HepG2 (cell line): ENCODE data around the gene RPS4Y1. TPM values are rescaled to one million over a fixed set of nuclear protein-coding genes. Genes with fewer than 3 reads are reported as not detected.

Experiments used
- ATAC-seq: fragments of 200-7000 bp; cut with Tn5 transposase; 3 replicates; pipeline ENCODE4 v1.9.1; 2020; ENCODE audit warnings: mild to moderate bottlenecking, moderate library complexity
- BruUV-seq: library from RNA; stranded (reverse); fragments of 400-500 nt; replicated peaks from 2 replicates; lab custom pipeline; 2021; lab: Mats Ljungman, UMichigan
- CTCF ChIA-PET: fragments of 300-600 bp; formaldehyde crosslinking; extraction: SDS; loops from one replicate; lab custom pipeline; 2021; ENCODE audit warnings: low total read pairs, inconsistent platforms, low intra/inter-chr PET ratio; lab: Yijun Ruan, JAX
- POLR2A ChIA-PET: fragments of 350-600 bp; sonication (Branson Sonifier 250); formaldehyde crosslinking; loops from one replicate; lab custom pipeline; 2020; ENCODE audit warnings: antibody characterized with exemption, inconsistent platforms; lab: Yijun Ruan, JAX
- DNase-seq: peaks from one replicate; pipeline ENCODE4 v3.0.0-alpha.2; 2015; ENCODE audit warnings: low spot score
- FAIRE-seq: peaks from 3 replicates; lab custom pipeline; 2011; peaks lifted over from hg19 to GRCh38; lab: Jason Lieb, UNC
- H2AFZ ChIP-seq: one replicate; pipeline ENCODE4 v1.6.1; 2011; ENCODE audit warnings: low read length, inconsistent platforms
- H3K27ac ChIP-seq: fragments of 300-600 bp; 3 replicates; pipeline ENCODE4 v1.8.0; 2011; ENCODE audit warnings: mixed run types, mild to moderate bottlenecking, mixed read lengths, low read length, inconsistent platforms; ENCODE audit not compliant: insufficient read depth; ENCODE audit errors: extremely low read length
- H3K27me3 ChIP-seq, 2 experiments: fragments of 200-600 bp in 1 of 2; 2 replicates in 1 of 2; 3 replicates in 1 of 2; pipeline versions ENCODE4 v1.6.0 to v1.8.0; 2011; ENCODE audit warnings: low read length in 2 of 2, mild to moderate bottlenecking in 2 of 2, moderate library complexity in 2 of 2, inconsistent platforms in 1 of 2; ENCODE audit not compliant: insufficient read depth in 2 of 2, control insufficient read depth in 1 of 2
- H3K36me3 ChIP-seq, 2 experiments: fragments of 200-600 bp in 1 of 2; replicated peaks in 1 of 2; 2 replicates in 1 of 2; 3 replicates in 1 of 2; pipeline versions ENCODE4 v1.5.1 to v1.8.0; 2011; ENCODE audit warnings: low read length in 2 of 2, inconsistent platforms in 1 of 2; ENCODE audit not compliant: insufficient read depth in 2 of 2, control insufficient read depth in 1 of 2
- H3K4me1 ChIP-seq: 2 replicates; pipeline ENCODE4 v1.5.1; 2012; ENCODE audit warnings: low read length, inconsistent platforms; ENCODE audit not compliant: insufficient read depth
- H3K4me2 ChIP-seq: 2 replicates; pipeline ENCODE4 v1.6.0; 2011; ENCODE audit warnings: low read depth, low read length, inconsistent platforms
- H3K4me3 ChIP-seq, 3 experiments: fragments of 200-600 bp in 1 of 3; sonication (generic), shearing (Covaris generic) in 1 of 3; replicated peaks in 1 of 3; 2 replicates each; pipeline ENCODE4 v1.5.1; 2011 to 2016; ENCODE audit warnings: low read length in 3 of 3, inconsistent platforms in 2 of 3, low read depth in 2 of 3, mild to moderate bottlenecking in 2 of 3, control low read depth in 1 of 3, mixed read lengths in 1 of 3; ENCODE audit not compliant: insufficient read depth in 1 of 3
- H3K79me2 ChIP-seq: one replicate; pipeline ENCODE4 v1.6.1; 2011; ENCODE audit warnings: low read length, inconsistent platforms; ENCODE audit not compliant: insufficient read depth
- H3K9ac ChIP-seq: 2 replicates; pipeline ENCODE4 v1.6.0; 2011; ENCODE audit warnings: mild to moderate bottlenecking, low read depth, low read length, inconsistent platforms; ENCODE audit not compliant: insufficient read depth
- H3K9me3 ChIP-seq: 2 replicates; pipeline ENCODE4 v1.5.1; 2012; ENCODE audit warnings: mild to moderate bottlenecking, low read length
- H4K20me1 ChIP-seq: 2 replicates; pipeline ENCODE4 v1.6.0; 2011; ENCODE audit warnings: inconsistent platforms, mild to moderate bottlenecking, low read length, moderate library complexity; ENCODE audit not compliant: insufficient read depth
- BCL6 ChIP-seq: IDR thresholded peaks from 2 replicates; pipeline ENCODE4 v1.6.1; 2016; ENCODE audit warnings: missing genetic modification reagents, missing compliant biosample characterization
- ELF1 ChIP-seq: sonication (generic); formaldehyde crosslinking; IDR thresholded peaks from 2 replicates; pipeline ENCODE4 v1.4.0; 2020; ENCODE audit warnings: missing genetic modification reagents
- ETV6 ChIP-seq: sonication (generic); formaldehyde crosslinking; conservative IDR thresholded peaks from 2 replicates; pipeline ENCODE4 v1.4.0; 2020; ENCODE audit warnings: missing genetic modification reagents
- FOSL2 ChIP-seq: sonication (generic); formaldehyde crosslinking; IDR thresholded peaks from 2 replicates; pipeline ENCODE4 v1.4.0; 2020; ENCODE audit warnings: missing genetic modification reagents
- FOXK1 ChIP-seq: sonication (generic); formaldehyde crosslinking; IDR thresholded peaks from 2 replicates; pipeline ENCODE4 v1.4.0; 2020; ENCODE audit warnings: low read depth, missing genetic modification reagents, borderline replicate concordance
- JUN ChIP-seq: sonication (generic); formaldehyde crosslinking; IDR thresholded peaks from 2 replicates; pipeline ENCODE4 v1.4.0; 2020; ENCODE audit warnings: mild to moderate bottlenecking, missing genetic modification reagents
- MTA3 ChIP-seq: sonication (generic); formaldehyde crosslinking; IDR thresholded peaks from 2 replicates; pipeline ENCODE4 v1.4.0; 2020; ENCODE audit warnings: missing genetic modification reagents
- PHF5A ChIP-seq: IDR thresholded peaks from one replicate; pipeline ENCODE4 v1.6.1; 2018; ENCODE audit warnings: low read depth, missing genetic modification reagents; ENCODE audit not compliant: unreplicated experiment
- ZNF24 ChIP-seq: fragments of 450-650 bp; IDR thresholded peaks from 2 replicates; pipeline ENCODE4 v1.6.1; 2017; ENCODE audit warnings: antibody characterized with exemption, mild to moderate bottlenecking
- ZNF776 ChIP-seq: sonication (generic); formaldehyde crosslinking; IDR thresholded peaks from 2 replicates; pipeline ENCODE4 v1.4.0; 2020; ENCODE audit warnings: mild to moderate bottlenecking, missing genetic modification reagents
- WGBS: methylation state at CpG from one replicate; pipeline ENCODE4 v1.1.6; 2017; ENCODE audit warnings: low lambda C conversion rate; 5-methylcytosine and 5-hydroxymethylcytosine counted together
- in situ Hi-C: cut with HindIII; loops from 2 replicates; pipeline ENCODE4 v1.10.0; 2017; ENCODE audit warnings: low pct_unique_long_range_greater_than_20kb; ENCODE audit not compliant: extremely low pct_ligation_motif_present
- intact Hi-C: fragments of 100-400 bp; cut with micrococcal nuclease; formaldehyde crosslinking; loops from one replicate; pipeline ENCODE4 v1.10.0; 2022; ENCODE audit not compliant: unreplicated experiment
- polyA plus RNA-seq, 8 experiments: library from polyadenylated mRNA; depleted of rRNA in 3 of 8; stranded (reverse) in 7 of 8; unstranded in 1 of 8; fragments of >200 nt; fragmentation: Illumina TruSeq in 4 of 8; extraction: Trizol in 4 of 8; gene quantifications; 2 replicates each; pipeline versions ENCODE4 v1.2.1 to v1.2.3, GENCODE V29; 2011 to 2016; ENCODE audit warnings: low read depth in 4 of 8, missing spikeins in 1 of 8, mixed read lengths in 1 of 8; ENCODE audit not compliant: insufficient read depth in 1 of 8
- total RNA-seq, 5 experiments: library from RNA; depleted of rRNA; stranded (reverse); fragments of >200 nt; fragmentation: Illumina TruSeq; extraction: Trizol; gene quantifications; 2 replicates each; pipeline ENCODE4 v1.2.3, GENCODE V29; 2016; ENCODE audit warnings: low read depth in 1 of 5
- TF ChIP-seq, protein P1 (sequence below): sonication (generic); formaldehyde crosslinking; IDR thresholded peaks from 2 replicates; pipeline ENCODE4 v1.5.0; 2020; ENCODE audit warnings: missing genetic modification reagents
- TF ChIP-seq, protein P2 (sequence below): sonication (generic); formaldehyde crosslinking; IDR thresholded peaks from 2 replicates; pipeline ENCODE4 v1.8.0; 2022; ENCODE audit warnings: missing genetic modification reagents, mild to moderate bottlenecking, moderate library complexity, borderline replicate concordance

The RPS4Y1 gene
- total and polyA plus RNA-seq, 2 of the 13 experiments (the other 11 are each of a cell fraction or from before 2014, with no cell fraction given), result 461 to 1,080 TPM

DNA sequence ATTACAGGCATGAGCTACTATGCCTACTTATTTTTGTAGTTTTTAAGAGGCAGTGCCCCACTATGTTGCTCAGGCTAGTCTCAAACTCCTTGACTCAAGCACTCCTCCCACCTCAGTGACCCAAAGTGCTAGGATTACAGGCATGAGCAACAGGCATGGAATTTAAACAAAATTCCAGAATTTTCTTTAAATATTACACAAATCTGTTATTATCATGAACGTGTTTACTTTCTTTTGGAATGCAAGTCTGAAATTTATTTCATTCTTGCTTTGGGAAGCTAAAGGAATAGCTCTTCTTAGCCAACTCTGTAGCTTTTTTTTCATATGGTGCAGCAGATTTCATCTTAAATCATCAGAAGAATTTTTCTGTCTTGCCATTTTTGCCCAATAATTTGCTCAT lies 66.0 kb downstream of the RPS4Y1 start:
- H2AFZ ChIP-seq, result no peak overlapping the region
- H3K27ac ChIP-seq, result no peak overlapping the region
- no peak for DNase-seq
- no peaks in the 10 kb centered on the region for H3K9me3 ChIP-seq
- intact Hi-C loops (no loop called here), in situ Hi-C loops (no loop called here)
- H4K20me1 ChIP-seq, result no peaks in the 10 kb centered on the region
- no peak for FAIRE-seq
- H3K27me3 ChIP-seq, result no peaks in the 10 kb centered on the region
- H3K9ac ChIP-seq, result no peak overlapping the region
- TF ChIP-seq MTA3 (CRISPR knock-in tag) (no peak), PHF5A (CRISPR knock-in tag) (no peak), ZNF24 (no peak), ETV6 (CRISPR knock-in tag) (no peak), FOSL2 (no peak), FOXK1 (CRISPR knock-in tag) (no peak), BCL6 (CRISPR knock-in tag) (no peak), ELF1 (no peak), ZNF776 (CRISPR knock-in tag) (no peak), JUN (no peak)
- TF ChIP-seq, protein P1, sequence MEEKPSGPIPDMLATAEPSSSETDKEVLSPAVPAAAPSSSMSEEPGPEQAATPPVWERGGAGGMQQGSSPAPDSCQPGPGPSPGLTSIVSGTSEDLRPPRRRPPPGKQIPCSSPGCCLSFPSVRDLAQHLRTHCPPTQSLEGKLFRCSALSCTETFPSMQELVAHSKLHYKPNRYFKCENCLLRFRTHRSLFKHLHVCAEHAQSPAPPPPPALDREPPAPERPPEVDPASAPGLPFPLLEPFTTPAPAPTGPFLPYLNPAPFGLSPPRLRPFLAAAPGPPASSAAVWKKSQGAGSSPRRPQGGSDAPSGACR (CRISPR knock-in tag), result no peak
- TF ChIP-seq, protein P2, sequence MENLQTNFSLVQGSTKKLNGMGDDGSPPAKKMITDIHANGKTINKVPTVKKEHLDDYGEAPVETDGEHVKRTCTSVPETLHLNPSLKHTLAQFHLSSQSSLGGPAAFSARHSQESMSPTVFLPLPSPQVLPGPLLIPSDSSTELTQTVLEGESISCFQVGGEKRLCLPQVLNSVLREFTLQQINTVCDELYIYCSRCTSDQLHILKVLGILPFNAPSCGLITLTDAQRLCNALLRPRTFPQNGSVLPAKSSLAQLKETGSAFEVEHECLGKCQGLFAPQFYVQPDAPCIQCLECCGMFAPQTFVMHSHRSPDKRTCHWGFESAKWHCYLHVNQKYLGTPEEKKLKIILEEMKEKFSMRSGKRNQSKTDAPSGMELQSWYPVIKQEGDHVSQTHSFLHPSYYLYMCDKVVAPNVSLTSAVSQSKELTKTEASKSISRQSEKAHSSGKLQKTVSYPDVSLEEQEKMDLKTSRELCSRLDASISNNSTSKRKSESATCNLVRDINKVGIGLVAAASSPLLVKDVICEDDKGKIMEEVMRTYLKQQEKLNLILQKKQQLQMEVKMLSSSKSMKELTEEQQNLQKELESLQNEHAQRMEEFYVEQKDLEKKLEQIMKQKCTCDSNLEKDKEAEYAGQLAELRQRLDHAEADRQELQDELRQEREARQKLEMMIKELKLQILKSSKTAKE (CRISPR knock-in tag), result no peak
- no peak overlapping the region for H3K4me3 ChIP-seq
- H3K79me2 ChIP-seq, result no peaks in the 10 kb centered on the region
- no peak overlapping the region for H3K4me2 ChIP-seq
- ChIA-PET POLR2A (no interaction called here), CTCF (no interaction called here)
- ATAC-seq, result no peak
- WGBS, result 18% methylated on average over 1 of the region's 1 CpG
- no TSS peak for BruUV-seq
- H3K36me3 ChIP-seq, result no peaks in the 10 kb centered on the region
- peaks cover 12% of the 10 kb centered on the region; the same call in 1 of the 2 replicates for H3K4me1 ChIP-seq
